ENCODE data around the gene KLHL11.
"Not testable (repeated sequence)": the region's sequence is repeated elsewhere in the genome, so short reads cannot be mapped to it uniquely, and the experiment has no call there.

KLHL11 gene

DNA sequence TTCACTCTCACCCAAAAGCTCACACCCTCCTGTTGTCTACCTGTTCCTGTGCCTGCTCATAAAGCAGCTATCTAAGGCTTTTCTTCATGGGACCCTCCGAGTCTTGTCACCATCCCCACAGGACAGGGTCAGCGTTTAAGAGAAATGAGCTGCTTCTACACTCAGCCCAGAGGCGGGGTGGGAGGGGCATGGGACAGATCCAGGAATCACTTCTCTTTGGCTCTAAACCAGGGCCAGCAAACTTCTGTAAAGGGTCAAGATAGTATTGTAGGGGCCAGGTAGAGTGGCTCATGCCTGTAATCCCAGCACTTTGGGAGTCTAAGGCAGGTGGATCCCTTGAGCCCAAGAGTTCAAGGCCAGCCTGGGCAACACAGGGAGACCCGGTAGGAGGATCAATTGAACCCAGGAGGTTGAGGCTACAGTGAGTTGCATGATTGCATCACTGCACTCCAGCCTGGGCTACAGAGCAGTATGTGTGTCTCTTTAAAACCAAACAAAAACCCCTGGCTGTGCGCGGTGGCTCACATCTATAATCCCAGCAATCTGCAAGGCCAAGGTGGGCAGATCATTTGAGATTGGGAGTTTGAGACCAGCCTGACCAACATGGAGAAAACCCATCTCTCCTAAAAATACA lies 23.2 kb upstream of the KLHL11 start:
- DNase-seq (ENCODE audit: low spot score) = no peak

DNA sequence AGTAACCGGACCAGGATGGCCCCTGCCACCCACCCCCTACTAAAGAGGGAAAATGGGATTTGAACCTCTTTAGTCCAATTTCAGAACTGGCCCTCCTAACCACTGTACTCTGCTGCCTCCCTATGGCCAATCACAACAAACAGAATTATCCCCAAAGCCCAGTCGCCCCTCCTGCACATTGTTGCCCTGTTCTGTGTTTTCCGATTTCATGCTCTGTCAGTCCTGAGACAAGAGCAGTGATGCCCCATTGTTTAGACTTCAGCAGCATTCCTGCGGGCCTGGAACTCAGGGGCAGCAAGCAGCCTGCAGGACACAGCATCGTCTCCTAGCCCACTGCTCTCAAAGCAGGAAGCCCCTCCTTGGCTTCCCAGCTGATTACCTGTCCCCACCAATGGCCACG lies 20.5 kb upstream of the KLHL11 start:
- DNase-seq (ENCODE audit: low spot score) = peak; percentile 47

DNA sequence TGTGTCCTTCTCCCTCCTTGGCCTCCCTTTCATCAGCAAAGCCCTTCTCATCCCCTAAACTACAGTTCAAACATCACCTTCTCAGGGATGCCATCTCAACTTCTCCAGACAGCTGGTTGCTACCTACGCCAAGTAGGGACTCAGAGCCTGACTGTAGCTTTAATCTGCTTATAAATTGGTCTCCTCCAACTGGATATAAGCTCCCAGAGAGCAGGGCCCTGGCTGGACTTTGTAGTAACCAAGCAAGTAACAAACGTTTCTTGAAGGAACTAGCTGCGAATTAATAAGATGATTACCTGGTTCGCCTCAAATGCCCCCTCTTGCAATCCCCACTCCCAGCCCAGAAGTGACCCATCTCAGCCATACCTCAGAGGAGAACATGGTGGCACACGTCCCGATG lies 17.5 kb upstream of the KLHL11 start:
- no peak for DNase-seq (ENCODE audit: low spot score)

DNA sequence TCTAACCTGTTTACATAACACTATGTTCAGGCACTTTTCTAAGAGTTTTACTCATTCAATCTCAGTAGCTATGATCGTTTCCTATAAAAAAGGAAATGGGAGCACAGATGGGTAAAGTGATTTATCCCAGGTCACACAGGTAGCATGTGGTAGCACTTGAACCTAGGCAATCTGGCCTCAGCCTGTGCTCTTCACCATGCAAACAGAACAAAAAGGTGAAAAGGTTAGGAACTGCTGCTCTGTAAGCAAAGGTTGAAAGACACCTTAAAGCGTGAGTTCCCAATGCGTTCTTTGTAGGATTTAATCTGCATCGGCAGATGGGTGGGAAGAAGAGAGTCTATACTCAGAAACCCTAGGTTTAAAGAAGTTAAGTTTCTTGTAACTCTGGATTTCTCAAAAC lies 14.9 kb upstream of the KLHL11 start:
- DNase-seq (ENCODE audit: low spot score) = no peak

DNA sequence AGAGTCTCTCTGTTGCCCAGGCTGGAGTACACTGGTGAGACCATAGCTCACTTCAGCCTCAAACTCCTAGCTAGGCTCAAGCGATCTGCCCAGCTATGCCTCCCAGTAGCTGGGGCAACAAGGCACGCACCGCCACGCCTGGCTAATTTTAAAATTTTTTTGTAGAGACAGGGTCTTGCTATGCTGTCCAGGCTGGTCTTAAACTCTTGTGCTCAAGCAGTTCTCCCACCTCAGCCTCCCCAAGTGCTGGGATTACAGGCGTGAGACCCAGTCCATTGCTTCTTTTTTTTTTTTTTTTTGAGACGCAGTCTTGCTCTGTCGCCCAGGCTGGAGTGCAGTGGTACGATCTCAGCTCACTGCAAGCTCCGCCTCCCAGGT lies 9.1 kb upstream of the KLHL11 start:
- not testable (repeated sequence) for DNase-seq (ENCODE audit: low spot score)

DNA sequence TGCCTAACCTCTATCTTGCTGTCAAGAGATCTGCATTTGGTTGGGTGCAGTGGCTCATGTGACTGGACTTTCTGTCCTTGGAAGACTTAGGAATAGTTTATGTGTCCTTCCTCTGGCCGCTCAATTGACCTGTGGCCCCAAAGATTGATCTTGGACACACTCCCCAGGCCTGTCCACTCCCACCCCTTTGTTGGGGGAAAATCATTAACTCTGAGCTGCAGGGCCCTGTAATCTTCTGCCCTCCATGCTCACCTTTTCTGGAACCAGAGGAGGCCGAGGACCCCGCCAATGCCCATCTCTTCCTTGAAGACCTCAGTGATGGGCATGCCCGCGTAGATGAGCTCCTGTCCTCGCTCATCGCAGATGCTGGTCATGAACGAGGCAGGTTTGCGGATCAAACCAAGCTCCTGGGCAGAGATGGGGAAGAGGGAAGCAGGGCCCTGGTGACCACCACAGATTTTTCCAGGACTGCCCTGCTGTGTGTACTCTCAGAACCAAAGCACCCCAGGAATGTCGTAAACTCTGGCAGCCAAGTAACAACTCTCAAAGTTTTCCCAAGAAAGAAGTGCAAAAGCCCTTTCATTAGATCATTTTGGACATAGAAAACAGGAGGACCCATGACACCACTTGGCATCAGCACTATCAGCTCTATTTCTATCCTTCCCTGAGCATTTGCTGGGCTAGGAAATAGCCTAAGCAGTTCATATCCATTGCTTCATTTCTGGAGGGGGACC lies 8.5 kb upstream of the KLHL11 start:
- DNase-seq (ENCODE audit: low spot score) = no peak

DNA sequence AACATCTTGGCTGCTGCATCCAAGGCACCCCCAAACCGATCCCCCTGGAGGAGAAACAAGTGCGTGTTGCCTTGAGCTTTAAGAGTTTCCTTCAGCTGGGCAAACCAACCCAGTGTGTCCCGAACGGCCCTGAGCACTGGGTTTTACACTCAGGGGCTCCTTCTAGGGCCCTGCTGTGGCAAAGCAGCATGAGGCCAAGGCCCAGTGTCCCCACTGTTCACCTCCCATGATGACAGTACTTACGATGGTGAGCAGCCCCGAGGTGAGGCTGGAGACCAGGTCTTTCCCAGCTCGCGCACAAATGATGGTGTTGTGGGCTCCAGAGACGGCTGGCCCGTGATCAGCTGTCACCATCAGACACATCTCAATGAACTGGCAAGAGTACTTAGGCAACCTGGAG lies 6.6 kb upstream of the KLHL11 start:
- no peak for DNase-seq (ENCODE audit: low spot score)

DNA sequence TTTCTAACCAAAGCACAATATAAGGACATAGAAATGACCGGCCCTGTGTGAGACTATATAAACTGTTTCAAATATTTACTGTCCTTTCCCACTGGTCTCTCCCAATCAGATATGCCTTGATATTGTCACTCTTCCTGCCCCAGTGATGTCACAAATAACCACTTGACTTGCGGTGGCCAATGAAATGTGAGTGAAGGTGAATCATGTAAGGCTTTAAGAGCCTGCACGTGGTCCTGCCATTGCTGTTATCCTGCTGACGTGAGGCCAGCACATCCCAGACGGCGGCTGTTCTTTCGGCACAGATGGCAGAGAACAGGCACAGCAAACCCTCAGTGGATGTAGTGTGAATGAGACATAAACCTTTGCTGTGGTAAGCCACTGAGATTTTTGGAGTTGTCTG lies 5.4 kb upstream of the KLHL11 start:
- DNase-seq (ENCODE audit: low spot score) = no peak

DNA sequence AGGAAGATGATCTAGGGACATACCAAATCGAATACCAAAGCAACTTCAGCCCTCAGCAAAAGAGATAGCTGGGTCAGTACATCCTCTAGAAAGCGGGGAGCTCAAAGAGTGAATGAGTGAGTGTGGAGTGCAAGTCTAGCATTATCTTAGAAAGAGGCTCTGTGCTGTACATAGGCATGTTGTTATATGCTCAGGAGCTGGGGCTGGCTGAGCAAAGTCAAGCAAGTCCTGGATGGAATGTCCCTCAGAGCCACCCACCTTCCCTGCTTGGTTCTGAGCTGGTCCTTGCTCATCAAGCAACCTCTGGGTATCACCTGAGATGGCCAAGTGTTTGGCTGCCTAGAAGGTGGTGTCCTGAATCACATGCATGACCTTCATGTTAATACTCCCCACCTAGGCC lies 4.9 kb upstream of the KLHL11 start:
- no peak for DNase-seq (ENCODE audit: low spot score)

DNA sequence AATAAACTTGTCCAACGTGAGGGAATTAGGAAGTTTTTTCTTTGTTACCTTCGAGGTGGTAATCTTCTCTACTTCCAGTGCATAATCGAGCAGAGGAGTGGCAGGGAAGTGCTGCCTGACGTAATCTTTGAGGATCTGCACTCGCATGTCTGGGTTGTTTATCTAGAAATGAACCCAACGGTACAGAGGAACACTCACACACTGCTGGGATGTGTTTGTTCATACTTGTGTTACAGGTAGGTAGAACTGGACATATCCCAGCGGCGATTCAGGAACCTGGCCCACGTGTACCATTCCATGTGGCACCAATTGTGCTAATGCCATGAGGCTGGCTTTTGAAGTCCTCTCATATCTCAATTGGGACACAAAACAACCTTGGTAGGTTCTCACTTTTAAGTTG lies 4.2 kb upstream of the KLHL11 start:
- no peak for DNase-seq (ENCODE audit: low spot score)

DNA sequence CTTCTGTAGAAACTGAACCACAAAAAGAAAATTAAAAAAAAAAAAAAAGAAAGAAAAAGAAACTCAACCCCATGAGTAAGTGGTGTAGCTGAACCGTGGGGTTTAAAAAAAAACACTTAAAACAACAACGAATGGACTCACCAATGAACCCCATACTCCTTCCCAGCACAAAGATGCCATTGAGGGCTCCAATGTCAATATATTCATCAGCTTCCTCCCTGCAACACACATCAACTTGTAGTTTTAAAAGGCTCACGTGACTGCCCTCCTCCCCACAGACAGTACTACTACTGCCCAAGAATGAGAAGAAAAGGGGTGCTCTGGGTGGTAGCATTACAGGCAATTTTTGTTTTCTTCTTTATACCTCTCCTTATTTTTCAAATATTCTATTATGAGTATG lies 3.3 kb upstream of the KLHL11 start:
- no peak for DNase-seq (ENCODE audit: low spot score)

DNA sequence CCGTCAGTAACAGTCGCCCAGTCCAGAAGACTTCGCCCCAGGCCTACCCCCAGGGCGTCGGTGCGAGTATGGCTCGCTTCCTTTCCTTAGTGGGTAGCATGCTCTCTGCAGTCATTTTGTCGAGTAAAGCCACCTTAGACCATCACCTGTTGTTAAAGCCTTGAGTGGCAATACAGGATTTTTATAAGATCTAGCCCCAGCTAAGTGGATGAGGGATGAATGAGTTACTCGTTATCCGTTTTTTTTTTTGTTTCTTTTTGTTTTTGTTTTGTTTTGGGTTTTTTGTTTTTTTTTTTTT lies 322 bp upstream of the KLHL11 start:
- no peak for DNase-seq (ENCODE audit: low spot score)

DNA sequence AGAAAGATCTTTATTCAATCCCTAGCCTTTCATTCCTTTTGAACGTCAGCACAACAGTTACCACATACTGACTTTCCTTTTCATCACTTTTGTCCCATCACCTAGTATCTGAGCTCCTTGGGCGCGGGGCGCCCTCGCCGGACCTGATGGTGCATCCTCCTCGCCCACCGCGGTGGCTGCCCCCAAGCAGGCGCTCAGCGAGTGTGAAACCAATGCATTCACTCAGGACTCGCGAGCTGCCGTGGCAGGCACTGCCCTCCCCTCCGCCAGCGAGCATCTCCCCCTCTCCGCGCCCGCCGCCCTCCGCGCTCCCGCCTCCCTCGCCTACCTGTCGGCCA lies 756 bp downstream of the KLHL11 start:
- DNase-seq (ENCODE audit: low spot score) = no peak

DNA sequence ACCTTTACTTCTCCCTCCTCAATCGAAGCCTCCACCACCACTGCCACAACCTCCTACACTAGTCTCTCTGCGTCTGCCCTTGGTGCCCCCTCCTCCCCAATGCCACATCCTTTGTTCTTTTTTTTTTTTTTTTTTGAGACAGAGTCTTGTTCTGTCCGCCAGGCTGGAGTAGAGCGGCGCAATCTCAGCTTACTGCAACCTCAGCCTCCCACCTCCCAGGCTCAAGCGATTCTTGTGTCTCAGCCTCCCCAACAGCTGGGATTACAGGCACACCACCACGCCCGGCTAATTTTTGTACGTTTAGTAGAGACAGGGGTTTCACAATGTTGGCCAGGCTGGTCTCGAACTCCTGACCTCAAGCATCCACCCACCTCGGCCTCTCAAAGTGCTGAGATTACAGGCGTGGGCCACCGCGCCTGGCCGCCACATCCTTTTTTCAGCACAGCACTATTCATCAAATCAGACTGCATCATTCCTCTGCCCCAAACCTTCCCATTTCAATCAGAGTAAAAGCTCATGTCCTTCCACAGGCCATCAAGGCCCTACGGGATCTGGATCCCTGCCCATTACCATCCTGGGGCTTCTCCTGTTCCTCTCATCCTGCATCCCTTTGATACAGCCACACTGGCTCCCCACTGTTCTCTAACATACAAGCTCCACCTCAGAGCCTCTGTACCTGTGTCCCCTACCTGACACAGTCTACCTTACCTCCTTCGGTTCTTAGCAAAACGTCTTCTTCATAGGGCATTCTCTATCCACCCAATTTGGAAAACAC lies 2.0 kb downstream of the KLHL11 start:
- DNase-seq (ENCODE audit: low spot score) = no peak

DNA sequence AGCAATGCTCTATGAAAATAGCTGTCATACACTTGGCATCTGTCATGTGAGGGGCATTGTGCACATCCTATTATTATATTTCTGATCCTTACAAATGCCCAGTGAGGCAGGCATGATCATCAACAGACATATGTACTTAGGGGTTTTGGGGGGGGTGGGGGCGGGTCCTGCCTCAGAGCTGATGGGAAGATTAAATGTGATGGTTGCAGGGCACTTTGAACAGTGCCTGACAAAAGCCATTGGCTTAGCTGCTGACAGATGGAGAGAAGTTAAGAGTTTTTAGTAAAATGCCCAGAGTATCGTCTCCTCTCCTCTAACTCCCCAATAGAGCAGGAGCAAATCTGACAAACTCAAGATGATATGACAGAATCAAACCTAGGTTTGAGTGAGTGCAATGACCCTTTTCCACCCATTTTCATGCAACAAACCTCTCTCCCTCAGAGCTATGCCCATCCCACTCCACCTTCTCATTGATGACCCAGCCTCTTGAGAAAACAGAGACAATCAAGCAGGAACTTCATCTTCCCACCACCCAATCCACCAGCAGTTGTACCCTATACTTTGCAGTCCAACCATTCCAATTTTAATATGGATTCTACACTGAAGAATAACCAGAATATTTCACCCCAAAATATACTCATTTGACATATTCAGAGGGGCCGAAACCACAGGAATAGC lies 4.8 kb downstream of the KLHL11 start:
- no peak for DNase-seq (ENCODE audit: low spot score)

DNA sequence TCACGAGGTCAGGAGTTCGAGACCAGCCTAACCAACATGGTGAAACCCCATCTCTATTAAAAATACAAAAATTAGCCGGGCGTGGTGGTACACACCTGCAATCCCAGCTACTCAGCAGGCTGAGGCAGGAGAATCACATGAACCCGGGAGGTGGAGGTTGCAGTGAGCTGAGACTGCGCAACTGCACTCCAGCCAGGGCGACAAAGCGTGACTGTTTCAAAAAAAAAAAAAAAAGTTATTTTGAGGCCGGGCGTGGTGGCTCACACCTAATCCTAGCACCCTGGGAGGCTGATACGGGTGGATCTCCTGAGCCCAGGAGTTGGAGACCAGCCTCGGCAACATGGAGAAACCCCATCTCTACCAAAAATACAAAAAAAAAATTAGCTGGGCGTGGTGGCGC lies 13.8 kb downstream of the KLHL11 start:
- DNase-seq (ENCODE audit: low spot score) = not testable (repeated sequence)

DNA sequence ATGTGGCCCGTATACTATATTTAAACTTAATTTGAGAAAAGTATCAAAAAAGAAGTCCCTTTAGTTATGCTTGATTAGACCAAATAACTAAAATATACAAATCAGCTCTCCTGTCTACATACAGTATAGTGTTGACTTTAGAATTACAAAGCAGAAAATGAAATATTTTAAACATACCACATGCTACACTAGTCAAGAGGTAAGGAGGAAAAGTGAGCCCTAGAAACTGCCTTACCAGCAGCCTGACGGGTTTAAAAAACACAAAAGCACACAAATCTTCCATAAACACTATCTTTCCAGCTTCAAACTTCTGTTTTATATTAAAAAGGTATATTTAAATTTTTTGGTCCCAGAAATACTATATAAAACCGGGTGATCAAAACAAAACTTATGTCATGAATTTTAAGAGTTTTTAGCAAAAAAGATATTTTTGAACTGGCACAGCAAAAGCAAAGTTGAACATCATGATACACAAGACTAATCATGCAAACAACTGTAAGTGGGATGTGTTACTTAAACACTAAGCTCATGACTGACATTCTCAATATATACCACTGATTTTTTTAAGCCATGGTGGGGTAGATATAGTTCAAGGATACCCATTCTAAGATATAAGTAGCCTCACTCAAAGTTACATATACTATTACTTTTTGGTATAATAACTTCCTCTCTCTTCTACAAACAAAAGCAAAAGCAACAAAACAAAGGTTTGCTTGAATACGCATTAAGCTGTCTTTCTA lies 15.8 kb downstream of the KLHL11 start:
- DNase-seq (ENCODE audit: low spot score) = no peak

DNA sequence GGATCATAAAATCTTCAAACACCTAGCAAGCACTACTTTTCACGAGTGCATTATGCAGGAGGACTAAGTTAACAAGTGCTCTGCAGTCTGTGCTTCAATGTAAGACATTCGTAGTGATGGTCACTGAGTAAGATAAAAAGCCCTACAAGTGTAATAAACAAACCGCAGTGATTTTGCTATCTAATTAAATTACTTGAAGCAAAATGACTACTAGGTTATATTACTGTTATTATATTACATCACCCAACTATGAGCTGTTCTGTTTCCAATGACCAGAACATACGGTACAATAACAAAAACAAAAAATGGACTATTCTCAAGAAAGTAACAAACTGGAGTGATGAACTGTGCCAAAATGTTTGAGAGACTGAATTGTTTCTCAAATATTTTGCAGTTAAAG lies 16.4 kb downstream of the KLHL11 start:
- no peak for DNase-seq (ENCODE audit: low spot score)

DNA sequence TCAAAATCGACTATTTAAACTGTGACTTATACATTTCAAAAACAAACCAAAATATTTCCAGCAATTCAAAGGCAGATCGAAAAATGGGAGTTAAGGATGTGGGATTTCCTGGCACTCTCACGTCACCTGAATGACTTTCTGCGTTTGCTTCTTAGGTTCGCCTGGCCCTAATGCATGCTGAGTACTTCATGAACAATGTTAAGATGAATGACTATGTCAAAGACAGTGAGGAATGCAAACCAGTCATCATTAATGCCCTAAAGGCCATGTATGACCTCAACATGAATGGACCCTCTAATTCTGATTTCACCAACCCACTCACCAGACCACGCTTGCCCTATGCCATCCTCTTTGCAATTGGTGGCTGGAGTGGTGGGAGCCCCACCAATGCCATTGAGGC lies 20.3 kb downstream of the KLHL11 start:
- DNase-seq (ENCODE audit: low spot score) = peak; percentile 65

DNA sequence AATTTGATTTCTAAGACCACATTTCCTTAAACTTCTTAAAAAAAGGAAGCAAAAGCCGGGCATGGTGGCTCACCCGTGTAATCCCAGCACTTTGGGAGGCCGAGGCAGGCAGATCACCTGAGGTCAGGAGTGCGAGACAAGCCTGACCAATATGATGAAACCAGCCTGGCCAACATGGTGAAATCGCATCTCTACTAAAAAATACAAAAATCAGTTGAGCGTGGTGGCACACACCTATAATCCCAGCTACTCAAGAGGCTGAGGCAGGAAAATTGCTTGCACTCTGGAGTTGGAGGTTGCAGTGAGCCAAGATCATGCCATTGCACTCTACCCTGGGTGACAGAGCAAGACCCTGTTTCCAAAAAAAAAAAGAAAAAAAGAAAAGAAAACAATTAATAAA lies 24.4 kb downstream of the KLHL11 start:
- DNase-seq (ENCODE audit: low spot score) = not testable (repeated sequence)

DNA sequence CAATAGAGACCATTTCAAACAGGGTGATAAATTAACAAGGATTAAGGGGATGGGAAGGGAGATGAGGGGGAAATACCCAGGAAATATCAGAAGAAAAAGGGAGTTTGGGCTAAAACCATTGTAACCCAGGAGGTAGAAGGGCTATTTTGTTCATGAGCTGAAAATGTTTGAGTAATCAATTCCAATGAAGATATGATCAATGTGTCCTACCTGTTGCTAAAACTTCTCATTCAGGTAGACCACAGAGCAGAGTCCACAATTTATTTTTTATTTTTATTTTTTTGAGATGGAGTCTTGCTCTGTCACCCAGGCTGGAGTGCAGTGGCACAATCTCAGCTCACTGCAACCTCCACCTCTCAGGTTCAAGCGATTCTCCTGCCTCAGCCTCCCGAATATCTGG lies 25.8 kb downstream of the KLHL11 start:
- not testable (repeated sequence) for DNase-seq (ENCODE audit: low spot score)

DNA sequence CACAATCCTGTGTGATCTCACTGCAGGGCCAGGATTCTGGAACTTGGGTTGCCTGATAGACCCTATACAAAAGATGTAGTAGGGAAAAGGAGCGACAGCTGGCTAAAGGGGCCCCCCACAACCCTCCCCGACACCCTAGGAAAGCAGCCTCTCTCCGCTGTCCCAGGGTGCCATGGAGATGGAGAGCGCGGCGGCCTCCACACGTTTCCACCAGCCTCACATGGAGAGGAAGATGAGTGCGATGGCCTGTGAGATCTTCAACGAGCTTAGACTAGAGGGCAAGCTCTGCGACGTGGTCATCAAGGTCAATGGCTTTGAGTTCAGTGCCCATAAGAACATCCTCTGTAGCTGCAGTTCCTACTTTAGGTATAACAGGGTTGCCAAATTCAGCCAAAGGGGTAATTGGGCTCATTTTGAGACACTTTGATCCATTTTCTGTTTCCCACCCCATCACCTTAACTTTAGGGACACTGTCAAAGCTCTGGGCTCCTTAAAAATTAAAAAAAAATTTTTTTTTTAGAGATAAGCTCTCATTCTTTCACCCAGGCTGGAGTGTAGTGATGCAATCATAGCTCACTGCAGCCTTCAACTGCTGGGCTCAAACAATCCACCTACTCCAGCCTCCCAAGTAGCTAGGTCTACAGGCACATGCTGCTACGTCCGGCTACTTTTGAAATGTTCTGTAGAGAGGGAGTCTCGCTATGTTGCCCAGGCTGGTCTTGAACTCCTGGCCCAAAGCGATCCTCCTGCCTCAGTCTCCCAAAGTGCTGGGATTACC lies 27.3 kb downstream of the KLHL11 start, which contains the start of gene KLHL10:
Gene KLHL10 (plus strand): TSS at position 65 of the 778 bp plus-strand sequence. CDS start 108 bp downstream, at position 173.
- DNase-seq (ENCODE audit: low spot score) = no peak
